Psoas muscle (tissue), 8 donors: ENCODE results near the gene MGAT3. TPM values are rescaled to one million over a fixed set of nuclear protein-coding genes. Genes with fewer than 3 reads are reported as not detected.
A peak's percentile ranks its signal among the peaks of the same experiment; 100 is the strongest.

Experiments
- ATAC-seq, 4 donors: fragments of 200-7000 bp; cut with Tn5 transposase; one replicate each; pipeline ENCODE4 v1.9.1; 2020; ENCODE audit warnings: moderate library complexity in 3 of 4, mild to moderate bottlenecking in 2 of 4
- DNase-seq, 2 donors: peaks; one replicate each; pipeline ENCODE4 v3.0.0-alpha.2; 2020
- H3K27ac ChIP-seq: fragments of 200-600 bp; one replicate; pipeline ENCODE4 v1.8.0; 2022
- H3K27me3 ChIP-seq, 3 donors: fragments of 200-600 bp in 1 of 3; one replicate each; pipeline versions ENCODE4 v1.6.1 to v1.8.0; 2013 to 2022; ENCODE audit warnings: low read length in 2 of 3, mild to moderate bottlenecking in 2 of 3, moderate library complexity in 1 of 3; ENCODE audit not compliant: insufficient read depth in 3 of 3
- H3K36me3 ChIP-seq, 2 donors: fragments of 200-600 bp in 1 of 2; one replicate each; pipeline versions ENCODE4 v1.6.1 to v1.8.0; 2013 to 2022; ENCODE audit warnings: low read depth in 1 of 2, mild to moderate bottlenecking in 1 of 2, moderate library complexity in 1 of 2; ENCODE audit not compliant: insufficient read depth in 1 of 2
- H3K4me1 ChIP-seq: fragments of 200-600 bp; one replicate; pipeline ENCODE4 v1.8.0; 2022
- H3K4me3 ChIP-seq: fragments of 200-600 bp; one replicate; pipeline ENCODE4 v1.8.0; 2022; ENCODE audit warnings: mild to moderate bottlenecking
- H3K9me3 ChIP-seq: fragments of 200-600 bp; one replicate; pipeline ENCODE4 v1.8.0; 2022
- CTCF ChIP-seq: fragments of 200-600 bp; IDR thresholded peaks from one replicate; pipeline ENCODE4 v1.8.0; 2022; ENCODE audit warnings: antibody characterized with exemption
- WGBS, 3 donors: extraction: QIAGEN DNeasy Blood & Tissue Kit; methylation state at CpG; one replicate each; pipeline versions ENCODE4 v1.1.6 to v1.1.7; 2013; 5-methylcytosine and 5-hydroxymethylcytosine counted together
- intact Hi-C, 2 donors: fragments of 100-400 bp; cut with DNase I; formaldehyde crosslinking; loops; one replicate each; pipeline versions ENCODE4 v1.11.0 to v1.14.2; 2022
- polyA plus RNA-seq, 3 donors: library from polyadenylated mRNA; stranded (reverse); fragments of 200-250 nt; gene quantifications; one replicate each; pipeline ENCODE4 v1.2.3, GENCODE V29; 2013
- total RNA-seq, 4 donors: library from RNA; stranded (reverse); fragmentation: NEBNext Ultra II Directional in 2 of 4; extraction: Animal tissue kit (Norgen Biotek cat#: 25700) in 2 of 4; gene quantifications; one replicate each; pipeline versions ENCODE4 v1.2.1 to v1.2.4, GENCODE V29; 2021 to 2023
- donor health status: healthy with polysubstance abuse.
- donor health status: DM: no; HTN: no; CAD: no; lungs with moderate emphysema.
- donor health status: Bipolar disorder and iron deficiency.
- donor health status: healthy.
- donor health status: DM: yes; HTN: yes; CAD: no.
- donor health status: DM: no; HTN: no; CAD: no.
- donor health status: DM: no; HTN: no; CAD: no.
- donor health status: DM: yes; HTN: yes; CAD: no.

Gene MGAT3
- total and polyA plus RNA-seq, 7 donors, result 0.53 to 2.2 (median 1.4) TPM

- intact Hi-C loops, result no loop called here
- peak overlapping the region; percentile 23 for H3K27ac ChIP-seq
- WGBS, 3 donors, result 77 to 80% (median 79%) methylated on average over 21 of the region's 21 CpGs
- no peak for DNase-seq
- no peak for ATAC-seq
- H3K27me3 ChIP-seq, result no peaks in the 10 kb centered on the region
- no peaks in the 10 kb centered on the region for H3K36me3 ChIP-seq
- no peak overlapping the region for H3K4me3 ChIP-seq
- no peak for TF ChIP-seq CTCF
- peaks cover 13% of the 10 kb centered on the region for H3K4me1 ChIP-seq
- H3K9me3 ChIP-seq, result no peaks in the 10 kb centered on the region
Observed at GRCh38 chr22:39466228-39467006, 9.6 kb downstream of the MGAT3 start.

GRCh38 chr22:39467390-39467895 lies 10.6 kb downstream of the MGAT3 start:
- Histone ChIP-seq H3K36me3 (no peaks in the 10 kb centered on the region), H3K4me1 (peaks cover 13% of the 10 kb centered on the region)

GRCh38 chr22:39468487-39469325 lies 11.9 kb downstream of the MGAT3 start:
- peaks cover 8% of the 10 kb centered on the region for H3K4me1 ChIP-seq
- no peak for TF ChIP-seq CTCF
- DNase-seq (no peak), ATAC-seq (no peak)
- intact Hi-C loops, result no loop called here
- H3K27ac ChIP-seq, result no peak overlapping the region
- H3K9me3 ChIP-seq, result no peaks in the 10 kb centered on the region
- no peaks in the 10 kb centered on the region for H3K36me3 ChIP-seq
- no peak overlapping the region for H3K4me3 ChIP-seq
- WGBS, 3 donors, result 85% methylated on average over 17 to 18 of the region's 18 CpGs
- H3K27me3 ChIP-seq, result no peaks in the 10 kb centered on the region

More at GRCh38 chr22:39467390-39467895, 10.6 kb downstream of the MGAT3 start:
- WGBS, 3 donors, result 88 to 91% (median 90%) methylated on average over 17 of the region's 17 CpGs
- DNase-seq, result no peak
- no peaks in the 10 kb centered on the region for H3K27me3 ChIP-seq
- H3K9me3 ChIP-seq, result no peaks in the 10 kb centered on the region
- no peak for TF ChIP-seq CTCF
- intact Hi-C loops, result no loop called here
- H3K27ac ChIP-seq, result no peak overlapping the region
- no peak for ATAC-seq
- no peak overlapping the region for H3K4me3 ChIP-seq

- ATAC-seq (no peak), DNase-seq (no peak)
- Histone ChIP-seq H3K36me3 (no peaks in the 10 kb centered on the region), H3K9me3 (no peaks in the 10 kb centered on the region), H3K4me1 (peaks cover 2% of the 10 kb centered on the region), H3K27ac (no peak overlapping the region), H3K4me3 (no peak overlapping the region), H3K27me3 (no peaks in the 10 kb centered on the region)
- no peak for TF ChIP-seq CTCF
- WGBS, 3 donors, result 58 to 71% (median 69%) methylated on average over 5 to 6 of the region's 6 CpGs
- intact Hi-C loops, result no loop called here
Observed at GRCh38 chr22:39469326-39469680, 12.5 kb downstream of the MGAT3 start.
